Spleen (tissue), 11 donors: ENCODE measurements around the gene MYL6B. TPM values are rescaled to one million over a fixed set of nuclear protein-coding genes. Genes with fewer than 3 reads are reported as not detected.
A peak's percentile ranks its signal among the peaks of the same experiment; 100 is the strongest.

ENCODE experiments used
- DNase-seq: peaks from one replicate; pipeline ENCODE4 v3.0.0-alpha.2; 2020
- H3K27ac ChIP-seq, 8 donors: fragments of 200-600 bp; sonication (generic) in 7 of 8; 1 replicate in 4 of 8; 2 replicates in 4 of 8; pipeline versions ENCODE4 v1.5.0 to v1.8.0; 2016 to 2021; ENCODE audit warnings: inconsistent platforms in 4 of 8, mild to moderate bottlenecking in 4 of 8, moderate library complexity in 1 of 8
- H3K27me3 ChIP-seq, 7 donors: fragments of 200-600 bp; sonication (generic) in 6 of 7; replicated peaks in 1 of 7; 1 replicate in 4 of 7; 2 replicates in 3 of 7; pipeline versions ENCODE4 v1.5.0 to v1.8.0; 2016 to 2021; ENCODE audit warnings: inconsistent platforms in 3 of 7, mild to moderate bottlenecking in 1 of 7
- H3K36me3 ChIP-seq, 6 donors: fragments of 200-600 bp; sonication (generic) in 5 of 6; 1 replicate in 4 of 6; 2 replicates in 2 of 6; pipeline versions ENCODE4 v1.5.0 to v1.8.0; 2016 to 2021; ENCODE audit warnings: inconsistent platforms in 2 of 6
- H3K4me1 ChIP-seq, 6 donors: fragments of 200-600 bp; sonication (generic) in 5 of 6; 1 replicate in 3 of 6; 2 replicates in 3 of 6; pipeline versions ENCODE4 v1.5.0 to v1.8.0; 2016 to 2021; ENCODE audit warnings: inconsistent platforms in 3 of 6
- H3K4me3 ChIP-seq, 8 donors: fragments of 200-600 bp; sonication (generic) in 7 of 8; 1 replicate in 4 of 8; 2 replicates in 4 of 8; pipeline versions ENCODE4 v1.5.0 to v1.8.0; 2016 to 2021; ENCODE audit warnings: inconsistent platforms in 4 of 8, mild to moderate bottlenecking in 4 of 8, moderate library complexity in 2 of 8
- H3K9me3 ChIP-seq, 8 donors: fragments of 200-600 bp; sonication (generic) in 7 of 8; 1 replicate in 4 of 8; 2 replicates in 4 of 8; pipeline versions ENCODE4 v1.5.0 to v1.8.0; 2016 to 2021; ENCODE audit warnings: inconsistent platforms in 4 of 8
- POLR2A ChIP-seq, 3 donors: fragments of 450-650 bp; IDR thresholded peaks; one replicate each; pipeline ENCODE4 v1.5.1; 2017; ENCODE audit warnings: antibody characterized with exemption in 3 of 3, mild to moderate bottlenecking in 1 of 3
- POLR2AphosphoS5 ChIP-seq, 3 donors: sonication (generic); formaldehyde crosslinking; IDR thresholded peaks; one replicate each; pipeline ENCODE4 v1.5.1; 2017; ENCODE audit warnings: antibody characterized with exemption in 3 of 3
- WGBS, 5 donors: extraction: QIAGEN DNeasy Blood & Tissue Kit in 3 of 5; methylation state at CpG; one replicate each; pipeline versions ENCODE4 v1.1.5 to v1.1.7; 2013 to 2018; 5-methylcytosine and 5-hydroxymethylcytosine counted together
- intact Hi-C: fragments of 100-400 bp; cut with DNase I; formaldehyde crosslinking; loops from one replicate; pipeline ENCODE4 v1.15.0; 2023; ENCODE audit warnings: low total_unique reads
- polyA plus RNA-seq, 3 donors: library from polyadenylated mRNA; stranded (reverse); fragments of 200-250 nt; gene quantifications; one replicate each; pipeline ENCODE4 v1.2.1, GENCODE V29; 2013
- total RNA-seq, 7 donors: library from RNA; depleted of rRNA in 3 of 7; stranded (reverse); fragments of >200 nt in 3 of 7; fragmentation: NEBNext Ultra II Directional in 4 of 7; extraction: Animal tissue kit (Norgen Biotek cat#: 25700) in 4 of 7; gene quantifications; one replicate each; pipeline versions ENCODE4 v1.1.0 to v1.2.1, GENCODE V29; 2016 to 2021
- TF ChIP-seq, protein P1 (sequence below), 11 experiments: fragments of 200-600 bp in 7 of 11; fragments of 450-650 bp in 4 of 11; sonication (generic) in 4 of 11; IDR thresholded peaks in 8 of 11; conservative IDR thresholded peaks in 3 of 11; 1 replicate in 7 of 11; 2 replicates in 4 of 11; pipeline versions ENCODE4 v1.4.0 to v1.8.0; 2016 to 2021; ENCODE audit warnings: antibody characterized with exemption in 11 of 11, inconsistent platforms in 4 of 11, mild to moderate bottlenecking in 1 of 11
- donor health status: healthy with polysubstance abuse.
- donor health status: DM: no; HTN: no; CAD: no; lungs with moderate emphysema.
- donor health status: DM: no; HTN: no; CAD: no.
- donor health status: Bipolar disorder and iron deficiency.
- donor health status: healthy.
- donor health status: DM: no; HTN: no; CAD: no.
- donor health status: DM: yes; HTN: yes; CAD: no.

Gene MYL6B
- total and polyA plus RNA-seq, 10 donors, result 17.1 to 101 (median 40.4) TPM

DNA sequence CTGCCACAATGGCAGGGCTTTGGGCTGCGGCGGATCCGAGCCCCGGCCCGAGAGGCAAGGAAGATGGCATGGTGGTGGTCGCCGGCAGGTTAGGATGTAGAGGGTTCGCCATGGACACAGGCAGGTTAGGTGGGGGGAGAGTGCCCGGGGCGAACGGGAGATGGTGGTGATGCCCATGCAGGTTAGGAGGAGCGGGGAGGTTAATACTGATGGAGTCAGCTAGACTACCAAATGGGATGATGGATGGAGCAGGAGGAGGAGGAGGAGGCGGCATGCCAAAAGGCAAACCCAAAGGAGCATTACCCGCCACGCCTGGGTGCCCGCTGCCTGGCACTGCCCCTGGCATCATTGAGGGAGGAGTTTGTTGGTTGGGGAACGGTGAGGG, 11.9 kb downstream of the MYL6B start:
- Histone ChIP-seq H3K9me3 (no peaks in the 10 kb centered on the region), H3K36me3 (peaks cover 0 to 100% (median 95%) of the 10 kb centered on the region in 6 donors), H3K27ac (peak overlapping the region in 1 of 8 donors; percentile 30), H3K4me3 (no peak overlapping the region), H3K4me1 (peaks cover 19 to 42% (median 33%) of the 10 kb centered on the region in 6 donors), H3K27me3 (no peaks in the 10 kb centered on the region)
- intact Hi-C loops, result no loop called here
- DNase-seq, result no peak
- TF ChIP-seq POLR2AphosphoS5 (IDR thresholded peaks at IDR 0.05) (peak; percentile 65 to 84 (median 80)), POLR2A (IDR thresholded peaks at IDR 0.05) (no peak)
- 89 to 94% (median 92%) methylated on average over 17 of the region's 17 CpGs for WGBS, 5 donors

DNA sequence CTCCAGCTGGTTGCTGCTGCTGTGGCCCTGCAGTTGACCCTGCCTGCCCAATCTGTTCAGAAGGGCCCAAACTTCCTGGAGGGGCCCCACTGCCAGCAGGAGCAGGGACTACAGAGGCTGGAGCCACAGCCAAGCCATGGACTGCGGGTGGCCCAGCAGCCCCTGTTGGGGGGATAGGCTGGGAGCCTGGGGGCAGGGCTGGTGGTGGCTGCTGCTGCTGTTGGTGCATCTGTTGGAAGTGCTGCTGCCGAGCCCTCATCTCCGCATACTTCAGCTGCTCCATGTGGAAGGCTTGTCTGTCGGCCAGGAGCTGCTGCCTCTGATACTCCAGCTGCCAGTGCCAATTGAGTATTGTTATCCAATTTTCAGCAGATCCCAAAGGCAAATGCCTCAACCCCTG, 13.0 kb downstream of the MYL6B start:
- TF ChIP-seq POLR2AphosphoS5 (IDR thresholded peaks at IDR 0.05), result peak in 2 of 3 donors; percentile 51 to 78
- TF ChIP-seq, protein P1, sequence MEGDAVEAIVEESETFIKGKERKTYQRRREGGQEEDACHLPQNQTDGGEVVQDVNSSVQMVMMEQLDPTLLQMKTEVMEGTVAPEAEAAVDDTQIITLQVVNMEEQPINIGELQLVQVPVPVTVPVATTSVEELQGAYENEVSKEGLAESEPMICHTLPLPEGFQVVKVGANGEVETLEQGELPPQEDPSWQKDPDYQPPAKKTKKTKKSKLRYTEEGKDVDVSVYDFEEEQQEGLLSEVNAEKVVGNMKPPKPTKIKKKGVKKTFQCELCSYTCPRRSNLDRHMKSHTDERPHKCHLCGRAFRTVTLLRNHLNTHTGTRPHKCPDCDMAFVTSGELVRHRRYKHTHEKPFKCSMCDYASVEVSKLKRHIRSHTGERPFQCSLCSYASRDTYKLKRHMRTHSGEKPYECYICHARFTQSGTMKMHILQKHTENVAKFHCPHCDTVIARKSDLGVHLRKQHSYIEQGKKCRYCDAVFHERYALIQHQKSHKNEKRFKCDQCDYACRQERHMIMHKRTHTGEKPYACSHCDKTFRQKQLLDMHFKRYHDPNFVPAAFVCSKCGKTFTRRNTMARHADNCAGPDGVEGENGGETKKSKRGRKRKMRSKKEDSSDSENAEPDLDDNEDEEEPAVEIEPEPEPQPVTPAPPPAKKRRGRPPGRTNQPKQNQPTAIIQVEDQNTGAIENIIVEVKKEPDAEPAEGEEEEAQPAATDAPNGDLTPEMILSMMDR (IDR thresholded peaks at IDR 0.05 in 8 of 11, conservative IDR thresholded peaks at IDR 0.05 in 3 of 11), result no peak
- no peak for TF ChIP-seq POLR2A (IDR thresholded peaks at IDR 0.05)
- Histone ChIP-seq H3K4me1 (peaks cover 9 to 32% (median 23%) of the 10 kb centered on the region in 6 donors), H3K27ac (peak overlapping the region in 1 of 8 donors; percentile 53), H3K4me3 (no peak overlapping the region), H3K27me3 (no peaks in the 10 kb centered on the region), H3K9me3 (no peaks in the 10 kb centered on the region), H3K36me3 (peaks cover 4 to 100% (median 96%) of the 10 kb centered on the region in 6 donors)
- 67 to 95% (median 85%) methylated on average over 3 to 4 of the region's 4 CpGs for WGBS, 5 donors
- no peak for DNase-seq
- intact Hi-C loops, result no loop called here

DNA sequence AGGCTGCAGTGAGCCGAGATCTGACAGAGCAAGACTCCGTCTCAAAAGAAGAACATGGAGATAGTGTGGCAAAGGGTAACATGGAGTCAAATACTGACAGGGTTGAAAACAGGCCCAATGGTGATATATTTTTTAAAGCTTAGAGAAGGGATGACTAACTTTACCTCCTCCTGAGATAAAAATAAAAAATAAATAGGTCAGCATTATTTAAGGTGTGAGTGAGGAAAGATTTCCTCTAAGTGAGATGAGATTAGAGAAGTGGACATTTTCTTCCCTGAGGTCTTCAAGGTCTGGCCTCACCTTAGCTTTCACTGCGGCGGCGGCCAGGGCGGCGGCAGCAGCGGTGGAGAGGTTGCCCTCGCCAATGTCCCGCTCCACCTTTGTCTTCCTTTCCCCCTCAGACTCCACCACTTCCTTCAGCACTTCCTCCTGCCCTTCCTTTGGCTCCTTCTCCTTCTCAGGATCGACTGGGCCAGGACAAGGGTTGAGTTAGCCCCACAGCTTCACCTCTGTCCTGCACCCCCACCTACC, 16.9 kb downstream of the MYL6B start:
- Histone ChIP-seq H3K9me3 (no peaks in the 10 kb centered on the region), H3K4me3 (no peak overlapping the region), H3K27me3 (no peaks in the 10 kb centered on the region), H3K27ac (peak overlapping the region in 2 of 8 donors; percentile 9 to 27), H3K36me3 (peaks cover 4 to 100% (median 97%) of the 10 kb centered on the region in 6 donors), H3K4me1 (peaks cover 0 to 14% (median 0%) of the 10 kb centered on the region in 6 donors)
- intact Hi-C loops, result no loop called here
- TF ChIP-seq POLR2AphosphoS5 (IDR thresholded peaks at IDR 0.05), result peak in 2 of 3 donors; percentile 5 to 70
- TF ChIP-seq, protein P1 (IDR thresholded peaks at IDR 0.05 in 8 of 11, conservative IDR thresholded peaks at IDR 0.05 in 3 of 11), result no peak
- DNase-seq, result no peak
- 77 to 89% (median 83%) methylated on average over 11 of the region's 11 CpGs for WGBS, 5 donors

DNA sequence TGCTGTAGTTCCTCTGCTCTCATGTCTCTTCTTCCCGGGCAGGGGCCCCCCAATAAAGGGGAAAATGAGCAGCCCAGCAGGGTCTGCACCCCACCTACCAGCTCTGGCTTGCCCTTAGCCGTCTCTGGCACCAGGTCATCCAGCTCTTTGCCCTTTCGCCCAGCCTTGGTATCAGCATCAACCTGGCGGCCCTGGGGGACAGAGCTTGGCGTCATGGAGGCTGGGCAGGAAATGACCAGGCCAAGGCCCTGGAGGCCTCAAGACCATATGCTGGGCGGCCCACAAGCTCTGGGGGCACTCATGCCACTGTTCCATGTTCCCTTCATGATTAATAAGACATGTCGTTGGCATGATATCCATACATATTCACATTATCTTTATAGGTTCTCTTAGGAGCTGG, 20.5 kb downstream of the MYL6B start:
- intact Hi-C loops, result no loop called here
- H3K4me1 ChIP-seq, result peaks cover 0 to 14% (median 0%) of the 10 kb centered on the region in 6 donors
- no peak overlapping the region for H3K4me3 ChIP-seq
- H3K9me3 ChIP-seq, result no peaks in the 10 kb centered on the region
- 66 to 85% (median 82%) methylated on average over 6 to 7 of the region's 7 CpGs for WGBS, 5 donors
- peaks cover 6 to 100% (median 99%) of the 10 kb centered on the region in 6 donors for H3K36me3 ChIP-seq
- DNase-seq, result no peak
- no peaks in the 10 kb centered on the region for H3K27me3 ChIP-seq
- peak overlapping the region in 7 of 8 donors; percentile 19 to 49 (median 32) for H3K27ac ChIP-seq
- TF ChIP-seq POLR2AphosphoS5 (IDR thresholded peaks at IDR 0.05) (peak; percentile 47 to 79 (median 57)), POLR2A (IDR thresholded peaks at IDR 0.05) (no peak)
- TF ChIP-seq, protein P1 (IDR thresholded peaks at IDR 0.05 in 8 of 11, conservative IDR thresholded peaks at IDR 0.05 in 3 of 11), result no peak
